Activated T-helper 2 cell treated with anti-CD3 and anti-CD28 coated beads, Interferon-gamma antibody, Interleukin-2, Interleukin-4, amounts not matched to agents 10 μg/mL and 5 μg/mL and 100 μg/mL, durations not matched to agents 14 hours and 24 hours and 36 hours (primary cell): ENCODE results near the gene SLC9A2. TPM values are rescaled to one million over a fixed set of nuclear protein-coding genes. Genes with fewer than 3 reads are reported as not detected.

Experiments
- DNase-seq: peaks from one replicate; pipeline ENCODE4 v3.0.0; 2021; ENCODE audit warnings: low spot score
- H3K27ac Mint-ChIP-seq: one replicate; pipeline ENCODE4 v1.8.0; 2021; ENCODE audit warnings: mixed read lengths
- H3K27me3 Mint-ChIP-seq: one replicate; pipeline ENCODE4 v1.8.0; 2021; ENCODE audit warnings: low read depth, mixed read lengths
- H3K36me3 Mint-ChIP-seq: one replicate; pipeline ENCODE4 v1.8.0; 2021; ENCODE audit warnings: low read depth, mixed read lengths
- H3K4me1 Mint-ChIP-seq: one replicate; pipeline ENCODE4 v1.8.0; 2021; ENCODE audit warnings: low read depth, mixed read lengths
- H3K4me3 Mint-ChIP-seq: one replicate; pipeline ENCODE4 v1.8.0; 2021; ENCODE audit warnings: low read depth, mild to moderate bottlenecking, moderate library complexity, mixed read lengths
- H3K9me3 Mint-ChIP-seq: one replicate; pipeline ENCODE4 v1.8.0; 2021; ENCODE audit warnings: mixed read lengths
- intact Hi-C: fragments of 100-400 bp; cut with micrococcal nuclease; formaldehyde crosslinking; loops from one replicate; pipeline ENCODE4 v1.15.1; 2023
- total RNA-seq: library from RNA; stranded (reverse); gene quantifications from 2 replicates; pipeline ENCODE4 v1.2.3, GENCODE V29; 2022

The SLC9A2 gene
- total RNA-seq, 1 donor from 2014 or later = not detected

- Mint-ChIP-seq H3K27ac (no peak overlapping the region), H3K27me3 (peaks cover 6% of the 10 kb centered on the region), H3K4me3 (no peak overlapping the region), H3K9me3 (no peaks in the 10 kb centered on the region), H3K4me1 (no peaks in the 10 kb centered on the region), H3K36me3 (no peaks in the 10 kb centered on the region)
- intact Hi-C loops = no loop called here
- no peak for DNase-seq
These were observed 77.1 kb downstream of the SLC9A2 start for GRCh38 chr2:102696463-102696862.

DNA sequence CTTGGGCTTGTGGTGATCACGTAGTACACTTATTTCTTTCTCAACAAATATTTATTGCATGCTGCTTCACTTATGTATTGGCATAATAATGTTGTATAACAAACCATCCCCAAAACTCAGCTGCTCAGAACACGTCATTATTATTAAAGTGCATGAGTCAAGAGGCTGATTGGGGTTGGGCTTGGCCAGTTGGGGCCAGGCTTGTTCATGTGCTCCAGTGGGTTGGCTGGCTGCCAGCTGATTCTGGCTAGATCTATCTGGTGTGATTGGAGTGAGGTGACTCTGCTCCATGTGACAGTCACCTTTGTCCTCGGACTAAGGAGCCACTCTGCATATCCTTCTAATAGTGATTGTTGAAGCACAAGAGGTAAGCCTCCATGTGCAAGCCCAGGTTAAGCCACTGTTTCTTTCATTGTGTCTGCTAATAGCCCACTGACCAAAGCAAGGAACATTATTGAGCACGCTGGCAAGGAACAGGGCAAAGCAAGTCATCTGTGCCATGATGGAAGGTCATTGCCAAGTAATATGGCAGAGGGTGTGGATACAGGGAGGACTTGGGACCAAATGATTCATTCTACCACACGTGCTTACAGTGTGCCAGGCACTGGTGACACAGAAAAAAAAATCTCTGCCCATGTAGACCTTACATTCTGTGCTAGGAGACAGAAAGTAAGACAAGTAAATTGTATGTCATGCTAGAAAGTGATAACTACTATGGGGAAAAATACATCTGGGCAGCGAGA lies 79.2 kb downstream of the SLC9A2 start:
- Mint-ChIP-seq H3K36me3 (no peaks in the 10 kb centered on the region), H3K27me3 (peaks cover 3% of the 10 kb centered on the region), H3K4me3 (no peak overlapping the region), H3K9me3 (no peaks in the 10 kb centered on the region), H3K4me1 (no peaks in the 10 kb centered on the region), H3K27ac (no peak overlapping the region)
- DNase-seq = no peak
- intact Hi-C loops = no loop called here

GRCh38 chr2:102703305-102703704 lies 84.0 kb downstream of the SLC9A2 start:
- Mint-ChIP-seq H3K4me3 (no peak overlapping the region), H3K27me3 (peaks cover 6% of the 10 kb centered on the region)
- intact Hi-C loops = loop anchor here (5.0 to 10.0 kb wide), 2 partner anchors 89 to 231 kb away; partner anchors contain the start of genes SLC9A2 and SLC9A4

DNA sequence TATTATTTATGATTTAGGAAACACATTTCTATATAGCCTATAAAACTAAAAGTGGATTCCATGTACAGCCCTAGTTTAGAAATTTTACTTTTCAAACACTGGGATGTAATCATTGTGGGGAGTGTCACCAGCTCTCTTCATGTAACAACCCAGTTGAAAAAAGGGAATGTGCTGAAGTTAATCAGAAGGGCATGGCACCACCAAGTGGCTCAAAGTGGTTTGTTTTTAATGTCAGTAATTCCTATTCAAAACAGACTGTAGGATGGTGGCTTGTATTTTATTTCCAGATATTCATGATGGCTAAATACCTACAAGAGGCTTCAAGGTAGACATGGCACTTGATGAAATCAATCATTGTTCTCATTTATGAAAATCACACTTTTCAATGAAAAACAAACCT lies 84.4 kb downstream of the SLC9A2 start:
- H3K9me3 Mint-ChIP-seq = no peaks in the 10 kb centered on the region
- DNase-seq = no peak
- H3K27me3 Mint-ChIP-seq = peaks cover 6% of the 10 kb centered on the region
- no peaks in the 10 kb centered on the region for H3K4me1 Mint-ChIP-seq
- H3K36me3 Mint-ChIP-seq = no peaks in the 10 kb centered on the region
- H3K4me3 Mint-ChIP-seq = no peak overlapping the region
- intact Hi-C loops = loop anchor here (5.0 to 10.0 kb wide), 2 partner anchors 89 to 231 kb away; partner anchors contain the start of genes SLC9A2 and SLC9A4
- no peak overlapping the region for H3K27ac Mint-ChIP-seq

More at GRCh38 chr2:102703305-102703704, 84.0 kb downstream of the SLC9A2 start:
- no peaks in the 10 kb centered on the region for H3K4me1 Mint-ChIP-seq
- no peak overlapping the region for H3K27ac Mint-ChIP-seq
- no peak for DNase-seq
- no peaks in the 10 kb centered on the region for H3K9me3 Mint-ChIP-seq
- no peaks in the 10 kb centered on the region for H3K36me3 Mint-ChIP-seq

DNA sequence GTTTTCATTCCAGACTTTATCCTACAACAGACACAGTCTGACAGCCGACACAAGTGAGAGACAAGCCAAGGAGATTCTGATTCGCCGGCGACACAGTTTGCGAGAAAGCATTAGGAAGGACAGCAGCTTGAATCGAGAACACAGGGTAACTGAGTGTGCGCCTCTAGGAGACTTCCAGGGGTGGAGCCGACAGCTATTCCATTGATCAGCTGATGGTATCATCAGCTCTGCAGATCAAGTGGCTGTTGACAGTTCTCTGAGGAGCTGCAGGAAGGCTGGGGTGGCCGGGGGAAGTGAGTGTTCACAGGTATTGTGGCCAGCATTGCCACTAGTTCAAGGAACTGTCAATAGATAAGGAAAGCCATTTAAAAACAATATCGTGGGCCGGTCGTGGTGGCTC lies 85.2 kb downstream of the SLC9A2 start:
- no peaks in the 10 kb centered on the region for H3K36me3 Mint-ChIP-seq
- H3K4me1 Mint-ChIP-seq = no peaks in the 10 kb centered on the region
- no peak overlapping the region for H3K4me3 Mint-ChIP-seq
- H3K9me3 Mint-ChIP-seq = no peaks in the 10 kb centered on the region
- peaks cover 6% of the 10 kb centered on the region for H3K27me3 Mint-ChIP-seq
- DNase-seq = no peak
- H3K27ac Mint-ChIP-seq = no peak overlapping the region
- intact Hi-C loops = loop anchor here (5.0 to 10.0 kb wide), 2 partner anchors 90 to 232 kb away; partner anchors contain the start of genes SLC9A2 and SLC9A4

- H3K4me3 Mint-ChIP-seq = no peak overlapping the region
- no peaks in the 10 kb centered on the region for H3K36me3 Mint-ChIP-seq
- intact Hi-C loops = loop anchor here (10.0 kb wide), 1 partner anchor 93 kb away; the partner anchor contains the start of gene SLC9A2
These were observed 88.7 kb downstream of the SLC9A2 start for GRCh38 chr2:102707796-102708695.

DNA sequence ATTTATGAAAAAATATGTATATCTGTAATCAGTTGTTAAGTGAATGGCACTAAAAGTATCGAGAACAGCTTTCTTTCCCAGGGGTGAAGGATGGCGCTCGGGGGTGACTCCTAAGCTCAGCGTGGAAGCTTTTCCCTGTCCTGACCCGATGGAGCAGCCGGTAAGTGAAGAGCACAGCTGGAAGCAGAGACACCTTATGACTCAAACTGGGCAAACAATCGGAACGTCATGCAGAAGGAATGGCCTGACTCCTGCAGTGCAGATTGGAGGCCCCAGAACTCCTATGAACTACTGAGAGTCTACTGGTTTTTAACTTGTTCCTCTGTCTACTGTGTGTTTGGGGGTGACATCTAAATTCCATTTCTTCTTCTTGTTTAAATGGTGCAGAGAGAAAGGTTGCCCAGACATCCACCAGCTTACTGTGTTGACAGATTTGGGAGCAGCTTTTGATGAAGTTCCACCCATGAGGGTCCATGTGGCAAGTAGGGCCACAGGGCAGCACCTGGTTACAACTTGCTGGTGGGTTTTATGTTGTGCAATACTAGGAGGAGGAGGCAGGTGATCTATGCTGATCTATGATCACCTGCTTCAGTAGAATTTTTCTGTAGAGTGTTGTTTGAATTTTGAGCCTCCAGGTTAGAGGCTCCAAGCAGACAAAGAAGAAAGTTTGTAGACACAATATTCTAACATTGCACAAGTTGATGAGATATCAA lies 89.7 kb downstream of the SLC9A2 start:
- no peaks in the 10 kb centered on the region for H3K4me1 Mint-ChIP-seq
- no peaks in the 10 kb centered on the region for H3K9me3 Mint-ChIP-seq
- H3K27ac Mint-ChIP-seq = no peak overlapping the region
- intact Hi-C loops = loop anchor here (10.0 kb wide), 1 partner anchor 94 kb away; the partner anchor contains the start of gene SLC9A2
- H3K27me3 Mint-ChIP-seq = peaks cover 2% of the 10 kb centered on the region
- no peak overlapping the region for H3K4me3 Mint-ChIP-seq
- no peaks in the 10 kb centered on the region for H3K36me3 Mint-ChIP-seq
- DNase-seq = no peak

More at GRCh38 chr2:102707796-102708695, 88.7 kb downstream of the SLC9A2 start:
- Mint-ChIP-seq H3K27me3 (peaks cover 2% of the 10 kb centered on the region), H3K4me1 (no peaks in the 10 kb centered on the region), H3K9me3 (no peaks in the 10 kb centered on the region), H3K27ac (no peak overlapping the region)
- no peak for DNase-seq

GRCh38 chr2:102717308-102718018 lies 98.1 kb downstream of the SLC9A2 start:
- no peak for DNase-seq
- H3K4me3 Mint-ChIP-seq = no peak overlapping the region
- no peaks in the 10 kb centered on the region for H3K4me1 Mint-ChIP-seq
- H3K9me3 Mint-ChIP-seq = no peaks in the 10 kb centered on the region
- no peak overlapping the region for H3K27ac Mint-ChIP-seq
- H3K36me3 Mint-ChIP-seq = peaks cover 32% of the 10 kb centered on the region
- intact Hi-C loops = no loop called here
- H3K27me3 Mint-ChIP-seq = no peaks in the 10 kb centered on the region

DNA sequence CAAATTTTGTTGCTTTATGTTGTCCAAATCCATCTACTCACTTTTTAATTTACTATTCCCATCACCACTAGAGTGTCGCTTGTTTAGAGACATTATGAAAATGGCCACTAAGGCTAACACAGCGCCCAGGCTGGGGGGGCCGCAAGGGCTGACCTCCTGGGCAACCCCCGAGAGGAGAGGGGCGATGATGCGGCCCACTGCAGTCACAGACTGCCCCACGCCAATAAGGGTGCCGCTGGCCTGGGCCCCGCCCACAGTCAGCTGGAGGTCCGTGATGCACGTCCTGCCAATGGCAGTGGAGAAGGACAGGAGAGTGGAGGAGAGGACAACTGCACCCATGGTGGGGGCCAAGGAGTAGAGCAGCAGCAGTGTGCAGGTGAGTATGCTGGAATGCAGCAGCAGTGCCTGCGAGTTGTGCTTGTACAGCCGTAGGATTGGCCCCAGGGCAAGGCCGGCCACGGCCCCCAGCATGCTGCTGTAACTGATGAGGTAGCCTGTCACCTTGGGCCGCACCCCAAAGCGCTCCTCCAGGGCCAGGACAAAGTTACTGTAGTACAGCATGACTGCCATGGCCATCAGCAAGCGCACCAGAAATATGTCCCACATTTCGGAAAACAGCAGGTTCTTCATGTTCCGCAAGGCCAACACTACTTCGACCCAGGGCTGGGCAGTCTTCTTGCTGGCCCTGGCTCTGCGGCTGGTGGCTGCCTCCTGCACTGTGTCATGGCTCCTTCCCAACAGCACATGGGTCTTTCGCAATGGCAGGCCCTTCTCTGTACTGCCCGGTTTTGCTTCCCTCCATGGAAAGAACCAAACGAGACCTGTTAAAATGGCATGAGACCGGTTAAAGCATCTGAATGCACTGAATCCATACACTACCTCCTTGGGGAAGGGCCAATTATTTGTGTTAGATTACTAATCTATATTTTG lies 99.3 kb downstream of the SLC9A2 start:
- H3K27ac Mint-ChIP-seq = no peak overlapping the region
- H3K9me3 Mint-ChIP-seq = no peaks in the 10 kb centered on the region
- H3K36me3 Mint-ChIP-seq = peaks cover 37% of the 10 kb centered on the region
- H3K27me3 Mint-ChIP-seq = no peaks in the 10 kb centered on the region
- intact Hi-C loops = no loop called here
- no peak overlapping the region for H3K4me3 Mint-ChIP-seq
- H3K4me1 Mint-ChIP-seq = no peaks in the 10 kb centered on the region
- DNase-seq = no peak

GRCh38 chr2:102724016-102724490 lies 104.7 kb downstream of the SLC9A2 start:
- H3K36me3 Mint-ChIP-seq = peaks cover 53% of the 10 kb centered on the region

DNA sequence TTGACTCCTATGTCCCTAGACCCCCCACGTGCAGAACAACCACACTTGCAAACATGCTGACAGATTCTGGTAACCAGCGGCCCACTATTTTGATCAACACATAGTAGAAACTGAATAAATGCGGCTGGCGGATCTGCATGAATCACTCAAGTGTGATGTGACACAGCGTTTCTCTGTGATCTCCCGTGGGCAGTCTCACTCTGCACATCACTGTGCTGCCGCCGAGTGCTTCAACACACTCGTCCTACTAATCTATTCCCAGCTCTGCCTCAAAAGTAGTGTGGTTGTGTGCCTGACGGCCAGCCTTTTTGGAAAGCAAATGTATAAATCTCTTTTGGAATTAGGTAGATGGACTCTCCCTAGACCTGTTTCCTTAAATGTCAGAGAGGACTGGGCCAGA lies 105.2 kb downstream of the SLC9A2 start:
- intact Hi-C loops = no loop called here
- H3K27ac Mint-ChIP-seq = no peak overlapping the region
- peaks cover 50% of the 10 kb centered on the region for H3K36me3 Mint-ChIP-seq
- DNase-seq = no peak
- H3K9me3 Mint-ChIP-seq = no peaks in the 10 kb centered on the region
- no peaks in the 10 kb centered on the region for H3K27me3 Mint-ChIP-seq
- H3K4me3 Mint-ChIP-seq = no peak overlapping the region
- H3K4me1 Mint-ChIP-seq = peaks cover 2% of the 10 kb centered on the region

More at GRCh38 chr2:102724016-102724490, 104.7 kb downstream of the SLC9A2 start:
- intact Hi-C loops = no loop called here
- Mint-ChIP-seq H3K4me3 (no peak overlapping the region), H3K27ac (no peak overlapping the region), H3K4me1 (peaks cover 2% of the 10 kb centered on the region), H3K27me3 (no peaks in the 10 kb centered on the region), H3K9me3 (no peaks in the 10 kb centered on the region)
- no peak for DNase-seq
